ENCODE results near the gene TNIP2.
"Not testable (repeated sequence)": the region's sequence is repeated elsewhere in the genome, so short reads cannot be mapped to it uniquely, and the experiment has no call there.

Gene TNIP2

GRCh38 chr4:2767705-2768074 lies 11.6 kb upstream of the TNIP2 start:
- no peak for DNase-seq

GRCh38 chr4:2767046-2767704 lies 11.0 kb upstream of the TNIP2 start:
- DNase-seq: no peak

GRCh38 chr4:2765832-2766526 lies 9.8 kb upstream of the TNIP2 start:
- DNase-seq: no peak

GRCh38 chr4:2763511-2763967 lies 7.4 kb upstream of the TNIP2 start:
- DNase-seq: no peak

GRCh38 chr4:2762486-2763370 lies 6.6 kb upstream of the TNIP2 start:
- DNase-seq: not testable (repeated sequence)

- DNase-seq: no peak
Measured at GRCh38 chr4:2762048-2762447, 5.9 kb upstream of the TNIP2 start.

- no peak for DNase-seq
Measured at GRCh38 chr4:2761035-2761923, 5.1 kb upstream of the TNIP2 start.

- no peak for DNase-seq
Measured at GRCh38 chr4:2757426-2757825, 1.3 kb upstream of the TNIP2 start.

GRCh38 chr4:2756691-2757350 lies 685 bp upstream of the TNIP2 start:
- no peak for DNase-seq

GRCh38 chr4:2754848-2755819 lies 1.0 kb downstream of the TNIP2 start:
- no peak for DNase-seq

- no peak for DNase-seq
Measured at GRCh38 chr4:2753436-2753835, 2.7 kb downstream of the TNIP2 start.

GRCh38 chr4:2750719-2751605 lies 5.2 kb downstream of the TNIP2 start:
- no peak for DNase-seq

- no peak for DNase-seq
Measured at GRCh38 chr4:2746891-2747695, 9.0 kb downstream of the TNIP2 start.

GRCh38 chr4:2745981-2746806 lies 9.9 kb downstream of the TNIP2 start:
- peak; percentile 91 to 92 for DNase-seq

- no peak for DNase-seq
Measured at GRCh38 chr4:2745516-2745915, 10.6 kb downstream of the TNIP2 start.

GRCh38 chr4:2744576-2745270 lies 11.4 kb downstream of the TNIP2 start:
- no peak for DNase-seq
